GM18505 (cell line): ENCODE results near the gene RAB42.
A peak's percentile ranks its signal among the peaks of the same experiment; 100 is the strongest.
"Not testable (repeated sequence)": the region's sequence is repeated elsewhere in the genome, so short reads cannot be mapped to it uniquely, and the experiment has no call there.

ENCODE experiments used
- ATAC-seq: cut with Tn5 transposase; IDR thresholded peaks from one replicate; pipeline ENCODE4 v1.9.1; 2021; ENCODE audit not compliant: unreplicated experiment
- POLR2A ChIP-seq: IDR thresholded peaks from 4 replicates; pipeline ENCODE4 v1.6.1; 2011; ENCODE audit warnings: borderline replicate concordance; ENCODE audit not compliant: insufficient read depth, insufficient read length; ENCODE audit errors: extremely low read depth

Gene RAB42, protein sequence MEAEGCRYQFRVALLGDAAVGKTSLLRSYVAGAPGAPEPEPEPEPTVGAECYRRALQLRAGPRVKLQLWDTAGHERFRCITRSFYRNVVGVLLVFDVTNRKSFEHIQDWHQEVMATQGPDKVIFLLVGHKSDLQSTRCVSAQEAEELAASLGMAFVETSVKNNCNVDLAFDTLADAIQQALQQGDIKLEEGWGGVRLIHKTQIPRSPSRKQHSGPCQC

DNA sequence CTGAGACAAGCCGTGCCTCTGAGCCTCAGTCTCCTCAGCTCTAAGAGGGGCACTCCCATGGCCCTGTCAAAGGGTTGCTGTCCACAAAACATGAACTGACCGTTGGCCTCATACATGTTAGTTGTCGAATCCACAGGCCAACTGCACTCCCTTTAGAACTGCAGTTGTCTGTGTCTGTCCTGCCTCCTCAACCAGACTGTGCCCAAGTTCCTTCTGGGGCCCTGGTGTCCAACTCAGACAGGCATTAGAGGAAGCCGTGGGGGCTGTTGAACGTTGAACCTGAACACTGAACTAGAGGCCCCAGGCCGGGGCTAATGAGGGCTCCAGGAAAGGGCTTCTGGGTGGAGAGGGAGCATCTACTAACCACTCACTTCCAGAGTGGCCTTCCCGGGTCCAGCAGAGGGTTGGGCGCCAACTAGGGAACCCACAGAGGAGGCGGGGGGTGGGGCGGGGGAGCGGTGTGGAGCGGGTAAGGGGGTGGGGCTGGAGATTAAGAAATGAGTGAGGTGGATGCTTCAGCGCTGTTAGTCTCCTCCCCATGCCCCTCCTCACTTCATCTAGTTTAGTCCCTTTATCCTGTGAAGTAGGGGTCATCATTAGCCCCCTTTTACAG, at the start of gene RAB42:
Gene RAB42, plus strand, starts transcription at position 558 of the 613 bp plus-strand sequence. CDS start 247 bp downstream, outside the sequence.
- no peak for TF ChIP-seq POLR2A
- no peak for ATAC-seq

DNA sequence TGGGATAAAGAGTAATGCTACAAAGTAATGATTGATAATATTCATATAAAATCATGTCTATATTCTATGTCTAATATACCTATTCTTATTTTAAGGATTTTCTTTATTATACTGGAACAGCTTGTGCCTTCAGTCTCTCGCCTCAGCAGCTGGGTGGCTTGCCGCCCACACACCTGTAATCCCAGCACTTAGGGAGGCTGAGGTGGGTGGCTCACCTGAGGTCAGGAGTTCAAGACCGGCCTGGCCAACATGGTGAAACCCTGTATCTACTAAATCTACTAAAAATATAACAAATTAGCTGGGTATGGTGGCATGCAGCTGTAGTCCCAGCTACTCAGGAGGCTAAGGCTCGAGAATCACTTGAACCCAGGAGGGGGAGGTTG, 46.8 kb upstream of the RAB42 start:
- no peak for ATAC-seq
- TF ChIP-seq POLR2A: no peak

DNA sequence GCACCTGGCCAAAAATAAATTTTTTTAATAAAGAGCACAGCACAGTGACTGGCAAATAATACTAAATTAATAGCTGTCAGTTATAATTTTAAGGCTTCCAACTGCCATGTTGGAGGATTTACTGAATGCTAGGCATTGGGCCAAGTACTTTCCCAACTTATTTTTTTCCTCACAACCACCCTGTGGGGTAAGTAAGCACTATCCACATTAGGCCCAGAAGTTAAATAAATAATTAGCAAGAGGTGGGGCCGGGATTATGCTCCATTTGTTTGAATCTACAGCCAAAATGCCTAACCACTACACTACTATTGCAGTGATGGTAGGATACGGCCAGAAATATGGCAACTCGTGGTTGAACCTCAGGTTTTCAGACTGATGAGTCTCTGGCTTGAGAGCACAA, 43.7 kb upstream of the RAB42 start:
- ATAC-seq: no peak
- TF ChIP-seq POLR2A: no peak

DNA sequence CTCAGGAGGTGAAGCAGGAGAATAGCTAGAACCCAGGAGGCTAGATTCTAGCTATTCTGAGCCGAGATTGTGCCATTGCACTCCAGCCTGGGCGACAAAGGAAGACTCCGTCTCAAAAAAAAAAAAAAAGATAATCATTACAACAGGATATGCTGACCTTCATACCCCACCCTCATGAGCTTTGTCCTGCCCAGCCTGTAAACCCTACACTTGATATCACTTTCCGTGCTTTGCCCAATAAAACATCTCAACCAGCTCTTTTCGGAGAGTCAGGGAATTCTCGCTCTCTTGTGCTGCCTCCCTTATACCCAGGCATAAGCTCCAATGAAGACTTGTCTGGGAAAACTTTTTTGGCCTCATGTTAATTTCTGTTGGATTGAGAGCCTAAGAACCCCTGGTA, 40.7 kb upstream of the RAB42 start:
- no peak for ATAC-seq
- TF ChIP-seq POLR2A: no peak

DNA sequence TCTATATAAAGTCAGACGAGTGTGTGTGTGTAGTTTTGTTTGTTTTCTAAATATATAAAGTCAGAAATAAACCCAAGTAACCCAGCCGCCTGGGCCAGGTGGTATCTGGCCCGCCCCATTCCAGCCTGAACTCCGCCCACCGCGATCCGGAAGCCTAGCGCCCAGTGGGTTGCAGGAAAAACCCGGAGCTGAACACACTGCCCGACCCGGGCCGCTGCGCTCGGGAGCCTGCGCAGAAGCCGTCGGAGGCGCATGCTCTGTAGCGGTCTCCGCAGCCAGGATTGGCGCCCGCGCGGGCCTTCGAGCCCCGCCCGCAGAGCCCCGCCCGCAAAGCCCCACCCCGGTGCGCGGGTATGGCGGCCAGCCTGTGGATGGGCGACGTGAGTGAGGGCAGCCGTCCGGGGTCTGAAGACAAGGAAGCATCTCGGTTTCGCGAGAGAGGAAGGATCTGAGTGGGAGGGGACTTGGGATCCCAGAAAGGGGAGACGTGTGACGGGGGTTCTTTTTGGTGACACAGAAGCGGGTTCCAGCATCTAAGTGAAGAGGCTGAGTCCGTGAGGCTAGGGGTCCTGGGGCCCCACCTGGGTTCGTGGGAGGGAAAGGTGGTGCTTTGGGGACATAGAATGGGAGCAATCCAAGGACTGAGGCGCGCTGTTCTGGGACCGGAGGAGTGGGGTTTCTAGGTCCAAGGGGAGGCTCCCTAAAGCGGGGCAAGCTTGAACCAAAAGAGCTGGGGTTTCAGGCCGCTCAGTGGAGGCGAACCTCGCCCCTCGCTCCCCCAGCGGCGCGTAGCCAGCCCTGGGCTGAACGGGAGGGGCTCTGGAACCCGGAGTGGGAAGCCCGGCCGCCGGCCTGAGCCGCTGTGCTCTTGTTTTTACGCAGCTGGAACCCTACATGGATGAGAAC, 39.1 kb upstream of the RAB42 start, which contains the start of gene TRNAU1AP:
Gene TRNAU1AP, plus strand, starts transcription at position 328 of the 906 bp plus-strand sequence. Its CDS starts 26 bp downstream, at position 354.
- peak; percentile 85 for ATAC-seq
- peak; percentile 81 for TF ChIP-seq POLR2A

DNA sequence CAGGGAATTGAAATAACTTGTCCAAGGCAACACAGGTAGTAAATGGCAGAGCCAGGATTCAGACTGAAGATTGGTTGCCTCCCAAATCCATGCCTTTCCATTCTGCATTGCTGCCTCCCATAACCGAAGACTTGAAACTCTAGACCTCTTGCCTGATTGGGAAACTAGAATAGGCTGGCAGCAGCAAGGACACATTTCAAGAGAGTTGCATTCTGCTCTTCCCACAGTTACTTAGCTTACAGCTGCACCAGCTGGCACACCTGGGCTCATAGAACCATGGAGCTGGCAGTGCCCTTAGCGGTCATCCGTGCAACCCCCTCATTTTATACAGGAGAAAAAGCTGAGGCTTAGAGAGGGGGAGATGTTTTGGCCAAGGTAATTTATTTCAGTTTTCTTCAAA, 31.2 kb upstream of the RAB42 start:
- no peak for TF ChIP-seq POLR2A
- ATAC-seq: no peak

DNA sequence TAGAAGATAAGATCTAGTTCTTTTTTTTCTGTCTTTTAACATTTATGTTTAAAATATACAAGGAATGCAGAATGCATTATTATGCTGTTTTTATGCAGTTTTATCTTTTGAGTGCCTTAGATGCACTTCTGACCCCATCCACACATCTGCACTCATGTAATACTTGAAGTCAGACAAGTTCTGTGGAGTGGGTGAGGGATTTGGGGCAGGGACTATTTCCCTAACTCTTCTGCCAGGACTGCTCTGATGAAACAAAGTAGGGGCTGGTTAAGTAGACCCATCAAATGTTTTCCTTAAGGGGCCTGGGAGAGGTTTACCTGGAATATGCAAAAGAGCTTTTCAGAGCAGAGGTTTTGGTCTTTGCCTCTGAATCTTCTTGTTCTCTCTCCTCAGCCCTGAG, 27.8 kb upstream of the RAB42 start:
- no peak for ATAC-seq
- TF ChIP-seq POLR2A: no peak

DNA sequence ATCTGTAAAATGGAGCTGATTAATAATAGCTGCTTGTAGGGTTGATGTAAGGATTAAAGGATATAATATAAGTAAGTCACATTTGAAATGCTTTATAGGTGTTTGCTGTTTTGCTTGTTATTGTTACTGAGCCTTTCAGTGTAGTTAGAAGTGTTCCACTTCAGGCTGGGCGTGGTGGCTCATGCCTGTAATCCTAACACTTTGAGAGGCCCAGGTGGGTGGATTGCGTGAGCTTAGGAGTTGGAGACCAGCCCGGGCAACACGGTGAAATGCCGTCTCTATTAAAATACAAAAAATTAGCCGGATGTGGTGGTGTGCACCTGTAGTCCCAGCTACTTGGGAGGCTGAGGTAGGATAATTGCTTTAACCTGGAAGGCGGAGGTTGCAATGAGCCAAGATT, 27.0 kb upstream of the RAB42 start:
- no peak for TF ChIP-seq POLR2A
- no peak for ATAC-seq

DNA sequence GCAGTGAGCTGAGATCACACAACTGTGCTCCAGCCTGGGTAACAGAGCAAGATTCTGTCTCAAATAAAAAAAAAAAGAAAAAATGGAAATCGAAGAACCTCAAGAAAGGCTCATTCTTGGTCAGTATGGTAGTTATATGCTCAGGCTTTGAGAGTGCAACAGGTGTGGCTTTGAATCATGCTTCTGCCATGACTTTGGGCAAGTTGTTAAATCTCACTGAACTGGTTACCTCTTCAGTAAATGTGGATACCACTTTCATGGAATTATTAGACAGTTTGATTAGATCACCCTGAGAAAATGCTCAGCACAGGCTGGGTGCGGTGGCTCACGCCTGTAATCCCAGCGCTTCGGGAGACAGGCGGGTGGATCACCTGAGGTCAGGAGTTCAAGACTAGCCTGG, 26.3 kb upstream of the RAB42 start:
- TF ChIP-seq POLR2A: no peak
- no peak for ATAC-seq

DNA sequence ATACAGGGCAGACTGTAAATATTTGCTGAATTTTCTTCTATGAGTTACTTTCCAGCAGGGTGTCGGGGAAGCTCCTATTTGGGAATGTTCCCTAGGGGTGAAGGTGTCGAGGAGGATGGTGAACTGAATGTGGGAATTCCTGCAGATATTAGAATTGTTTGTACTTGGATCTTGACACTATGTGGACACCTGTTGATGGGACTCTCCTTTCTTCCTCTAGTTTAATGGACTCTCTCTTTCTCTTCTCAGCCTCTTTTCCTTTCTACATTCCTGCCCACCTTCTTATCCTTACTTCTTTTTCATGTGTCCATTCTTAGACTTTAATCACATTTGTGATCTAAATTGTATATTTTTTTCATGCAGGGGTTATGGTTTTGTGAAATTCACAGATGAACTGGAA, 25.1 kb upstream of the RAB42 start:
- ATAC-seq: no peak
- TF ChIP-seq POLR2A: no peak

DNA sequence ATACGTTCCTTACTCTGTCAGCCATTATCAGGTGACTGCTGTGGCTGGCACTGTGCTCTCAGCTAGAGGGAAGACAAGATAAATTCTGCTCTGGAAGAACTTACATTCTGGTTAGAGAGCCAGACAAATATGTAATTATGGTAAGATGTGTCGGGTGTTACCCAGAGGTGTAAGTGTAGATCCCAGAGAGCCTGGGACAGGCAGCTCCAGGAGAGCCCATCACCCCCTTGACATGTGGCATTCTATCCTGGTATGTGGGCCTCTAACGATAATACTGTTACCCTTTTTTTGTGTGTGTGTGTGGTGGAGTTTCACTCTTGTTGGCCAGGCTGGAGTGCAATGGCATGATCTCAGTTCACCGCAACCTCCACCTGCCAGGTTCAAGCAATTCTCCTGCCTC, 20.2 kb upstream of the RAB42 start:
- no peak for TF ChIP-seq POLR2A
- no peak for ATAC-seq

DNA sequence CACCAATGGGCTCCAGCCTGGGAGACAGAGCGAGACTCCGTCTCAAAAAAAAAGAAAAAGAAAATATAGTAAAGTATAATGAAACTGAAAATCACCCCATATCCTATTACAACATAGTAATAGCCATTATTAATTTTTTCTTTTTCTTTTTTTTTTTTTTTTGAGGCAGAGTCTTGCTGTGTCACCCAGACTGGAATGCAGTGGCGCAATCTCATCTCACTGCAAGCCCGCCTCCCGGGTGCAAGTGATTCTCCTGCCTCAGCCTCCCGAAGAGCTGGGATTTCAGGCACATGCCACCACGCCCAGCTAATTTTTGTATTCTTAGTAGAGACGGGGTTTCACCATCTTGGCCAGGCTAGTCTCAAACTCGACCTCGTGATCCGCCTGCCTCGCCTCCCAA, 19.2 kb upstream of the RAB42 start:
- not testable (repeated sequence) for ATAC-seq

DNA sequence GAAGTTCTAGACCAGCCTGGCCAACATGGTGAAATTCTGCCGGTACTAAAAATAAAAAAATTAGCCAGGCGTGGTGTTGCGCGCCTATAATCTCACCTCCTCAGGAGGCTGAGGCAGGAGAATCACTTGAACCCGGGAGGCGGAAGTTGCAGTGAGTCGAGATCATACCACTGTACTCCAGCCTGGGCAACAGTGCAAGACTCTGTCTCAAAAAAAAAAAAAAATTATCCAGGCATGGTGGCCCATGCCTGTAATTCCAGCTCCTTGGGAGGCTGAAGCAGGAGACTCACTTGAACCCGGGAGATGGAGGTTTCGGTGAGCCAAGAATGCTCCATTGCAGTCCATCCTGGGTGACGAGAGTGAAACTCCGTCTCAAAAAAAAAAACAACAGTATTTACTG, 18.5 kb upstream of the RAB42 start:
- TF ChIP-seq POLR2A: no peak
- no peak for ATAC-seq
